ENCODE measurements around the gene ZNF777.
"Not testable (repeated sequence)": the region's sequence is repeated elsewhere in the genome, so short reads cannot be mapped to it uniquely, and the experiment has no call there.

The ZNF777 gene

DNA sequence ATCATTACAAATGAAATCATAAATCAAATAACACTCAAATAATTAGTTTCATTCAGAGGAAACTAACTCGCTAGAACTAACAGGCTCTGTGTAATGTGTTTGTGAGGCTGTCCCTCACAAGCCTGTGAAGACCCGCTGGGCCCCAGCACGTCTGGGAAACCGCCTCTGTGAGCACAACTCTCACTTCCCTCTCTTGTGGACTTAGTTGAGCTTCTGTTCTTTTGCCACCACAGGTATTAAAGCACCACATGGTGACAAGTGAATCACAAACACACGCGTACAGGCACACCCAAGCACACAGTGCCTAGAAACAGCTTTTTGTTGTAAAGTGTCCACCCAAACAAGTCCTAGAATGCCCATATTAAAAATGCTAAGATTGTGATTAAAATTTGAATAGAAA, 51.0 kb downstream of the ZNF777 start:
- ATAC-seq = no peak

GRCh38 chr7:149404825-149405224, 56.0 kb downstream of the ZNF777 start:
- no peak for ATAC-seq

GRCh38 chr7:149404396-149404795, 56.5 kb downstream of the ZNF777 start:
- ATAC-seq = no peak

GRCh38 chr7:149398195-149398820, 62.6 kb downstream of the ZNF777 start:
- ATAC-seq = no peak

GRCh38 chr7:149397470-149398043, 63.3 kb downstream of the ZNF777 start:
- no peak for ATAC-seq

DNA sequence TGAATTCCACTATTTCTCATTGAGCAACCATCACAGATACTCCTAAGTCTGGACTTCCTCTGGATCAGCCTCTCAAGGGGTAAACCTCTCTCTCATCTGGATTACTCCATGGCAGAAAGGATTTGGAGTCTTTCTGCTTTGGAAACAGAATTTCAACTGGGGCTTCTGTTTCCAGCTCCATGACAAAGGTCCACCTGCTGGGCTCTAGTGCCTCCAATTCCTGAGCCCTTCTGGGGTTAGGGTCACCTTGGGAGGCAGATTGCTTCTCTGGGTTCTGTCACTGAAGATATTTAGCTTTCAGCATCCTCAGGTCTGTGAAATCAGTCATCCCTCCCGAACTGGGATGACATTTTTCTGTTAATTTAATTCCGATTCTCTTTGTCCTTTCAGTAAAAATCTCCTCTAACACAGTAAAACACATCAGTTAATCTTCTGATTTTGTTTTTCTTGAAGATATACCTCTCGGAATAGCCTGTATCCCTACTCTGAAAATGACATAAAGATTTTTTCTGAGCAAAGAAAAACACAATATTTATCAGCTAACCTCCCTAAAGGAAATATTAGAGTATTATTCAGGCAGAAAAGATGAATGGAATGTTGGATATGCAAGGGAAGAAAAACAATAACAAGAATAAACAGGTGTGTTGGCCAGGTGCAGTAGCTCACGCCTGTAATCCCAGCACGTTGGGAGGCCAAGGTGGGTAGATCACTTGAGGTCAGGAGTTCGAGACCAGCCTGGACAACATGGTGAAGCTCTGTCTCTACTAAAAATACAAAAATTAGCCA, 72.1 kb downstream of the ZNF777 start:
- not testable (repeated sequence) for ATAC-seq

- ATAC-seq = not testable (repeated sequence)
Measured at GRCh38 chr7:149386514-149386913, 74.3 kb downstream of the ZNF777 start.

- ATAC-seq = no peak
Measured at GRCh38 chr7:149385195-149385950, 75.5 kb downstream of the ZNF777 start.

Data from activated CD4-positive, CD25-positive, alpha-beta regulatory T cell treated with anti-CD3 and anti-CD28 coated beads, Interleukin-2, amount 50 U/mL, for 24 hours (primary cell).